Measurements from ENCODE around the gene CASP10.
"Not testable (repeated sequence)": the region's sequence is repeated elsewhere in the genome, so short reads cannot be mapped to it uniquely, and the experiment has no call there.

CASP10 gene

GRCh38 chr2:201182650-201183364, at the start of gene CASP10:
Gene CASP10, plus strand, starts transcription at chr2:201183141. Its CDS starts 2,637 bp downstream, at chr2:201185778.
- DNase-seq (ENCODE audit: low read depth) = peak; percentile 85

DNA sequence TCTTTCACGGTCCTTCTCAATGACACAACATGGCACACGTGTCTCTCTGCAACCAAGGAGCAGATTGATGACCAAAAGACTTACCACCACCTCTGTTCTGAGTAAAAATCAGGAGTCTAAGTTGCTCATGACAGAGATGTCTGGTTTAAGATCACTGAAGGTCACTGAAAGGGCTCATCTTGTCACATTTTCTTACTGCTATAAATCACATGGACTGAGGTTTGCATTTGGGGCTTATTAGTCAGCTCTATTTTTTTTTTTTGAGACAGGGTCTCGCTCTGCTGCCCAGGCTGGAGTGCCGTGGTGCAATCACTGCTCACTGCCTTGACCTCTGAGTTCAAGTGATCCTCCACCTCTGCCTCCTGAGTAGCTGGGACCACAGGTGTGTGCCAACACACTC, 47.6 kb upstream of the CASP10 start:
- DNase-seq (ENCODE audit: low read depth) = no peak

DNA sequence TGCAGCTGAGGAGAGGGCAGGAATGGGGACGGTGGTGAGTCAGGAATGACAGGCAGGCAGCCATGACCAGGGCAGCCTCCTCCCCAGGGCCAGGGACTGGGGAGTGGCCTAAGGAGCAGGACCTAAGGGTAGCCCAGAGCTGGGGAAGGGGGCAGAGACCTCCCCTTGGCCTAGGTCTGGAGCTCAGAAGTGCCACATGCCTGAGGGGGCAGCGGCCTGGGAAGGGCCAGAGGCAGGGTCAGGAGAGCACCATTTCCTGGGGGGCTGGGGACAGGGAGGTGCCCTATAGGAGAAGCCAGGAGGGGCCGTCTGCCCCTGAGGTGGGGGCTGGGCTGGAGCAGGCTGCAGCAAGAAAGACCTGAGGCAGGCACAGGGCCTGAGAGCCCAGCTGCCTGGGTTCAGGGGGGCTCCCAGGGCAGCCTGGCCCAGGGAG, 46.0 kb upstream of the CASP10 start:
- DNase-seq (ENCODE audit: low read depth) = no peak

- DNase-seq (ENCODE audit: low read depth) = no peak
These were observed 45.2 kb upstream of the CASP10 start for GRCh38 chr2:201137505-201138400.

DNA sequence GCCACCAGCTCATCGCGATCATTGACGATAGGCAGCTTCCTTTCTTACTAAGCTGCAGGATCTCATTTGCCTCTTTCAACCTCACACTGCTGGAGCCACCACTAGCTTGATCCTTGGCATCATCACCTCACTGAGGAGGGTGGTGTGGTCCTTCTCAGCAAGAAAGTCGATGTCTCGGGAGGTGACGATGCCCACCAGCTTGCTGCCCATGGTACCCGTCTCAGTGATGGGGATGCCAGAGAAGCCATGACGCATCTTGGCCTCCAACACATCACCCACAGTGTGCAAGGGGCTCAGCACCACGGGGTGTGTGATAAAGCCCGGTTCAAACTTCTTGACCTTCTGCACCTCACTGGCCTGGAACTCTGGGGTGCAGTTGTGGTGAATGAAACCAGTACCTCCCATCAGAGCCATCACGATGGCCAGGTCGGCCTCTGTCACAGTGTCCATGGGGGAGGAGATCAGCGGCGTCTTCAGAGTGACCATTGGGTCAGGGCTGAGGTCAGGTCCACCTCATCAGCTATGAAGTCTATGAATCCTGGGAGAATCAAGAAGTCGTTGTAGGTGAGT, 44.5 kb upstream of the CASP10 start:
- no peak for DNase-seq (ENCODE audit: low read depth)

GRCh38 chr2:201138986-201139781, 43.8 kb upstream of the CASP10 start:
- DNase-seq (ENCODE audit: low read depth) = not testable (repeated sequence)

DNA sequence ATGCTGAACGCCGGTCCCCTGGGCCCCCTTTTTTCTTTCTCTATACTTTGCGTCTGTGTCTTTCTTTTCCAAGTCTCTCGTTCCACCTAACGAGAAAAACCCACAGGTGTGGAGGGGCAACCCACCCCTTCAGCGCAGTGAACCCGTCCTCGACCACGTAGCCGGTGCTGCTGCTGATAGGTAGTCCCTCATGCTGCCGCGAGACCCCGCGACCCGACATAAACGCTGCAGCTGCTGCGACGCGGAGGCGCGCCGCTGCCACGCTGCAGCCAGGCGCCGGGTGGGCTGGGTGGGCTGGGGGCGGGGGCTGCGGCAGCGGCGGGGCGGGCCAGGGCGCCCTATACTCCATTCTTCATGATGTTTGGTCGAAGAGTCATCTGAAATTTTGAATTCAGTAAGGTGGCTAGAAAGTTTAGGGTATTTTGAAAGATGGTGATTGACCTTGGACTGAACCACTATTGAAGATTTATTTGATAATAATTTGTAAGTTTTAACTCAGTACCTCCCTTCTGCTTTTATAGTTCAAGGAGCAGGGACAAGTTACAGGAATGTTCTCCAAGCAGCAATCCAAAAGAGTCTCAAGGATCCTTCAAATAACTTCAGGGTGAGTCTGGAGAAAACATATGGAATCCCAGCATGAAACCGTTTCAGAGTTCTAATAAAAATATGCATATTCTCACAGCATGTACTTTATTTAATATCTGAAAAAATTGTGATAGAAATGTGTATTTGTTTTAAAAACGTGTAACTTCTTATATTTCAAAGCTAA, 42.9 kb upstream of the CASP10 start:
- DNase-seq (ENCODE audit: low read depth) = no peak

- DNase-seq (ENCODE audit: low read depth) = no peak
These were observed 38.6 kb upstream of the CASP10 start for GRCh38 chr2:201144101-201145051.

- no peak for DNase-seq (ENCODE audit: low read depth)
These were observed 34.4 kb upstream of the CASP10 start for GRCh38 chr2:201148434-201148990.

GRCh38 chr2:201149064-201149820, 33.7 kb upstream of the CASP10 start:
- DNase-seq (ENCODE audit: low read depth) = peak; percentile 94

GRCh38 chr2:201149821-201150165, 33.1 kb upstream of the CASP10 start:
- DNase-seq (ENCODE audit: low read depth) = peak; percentile 43

DNA sequence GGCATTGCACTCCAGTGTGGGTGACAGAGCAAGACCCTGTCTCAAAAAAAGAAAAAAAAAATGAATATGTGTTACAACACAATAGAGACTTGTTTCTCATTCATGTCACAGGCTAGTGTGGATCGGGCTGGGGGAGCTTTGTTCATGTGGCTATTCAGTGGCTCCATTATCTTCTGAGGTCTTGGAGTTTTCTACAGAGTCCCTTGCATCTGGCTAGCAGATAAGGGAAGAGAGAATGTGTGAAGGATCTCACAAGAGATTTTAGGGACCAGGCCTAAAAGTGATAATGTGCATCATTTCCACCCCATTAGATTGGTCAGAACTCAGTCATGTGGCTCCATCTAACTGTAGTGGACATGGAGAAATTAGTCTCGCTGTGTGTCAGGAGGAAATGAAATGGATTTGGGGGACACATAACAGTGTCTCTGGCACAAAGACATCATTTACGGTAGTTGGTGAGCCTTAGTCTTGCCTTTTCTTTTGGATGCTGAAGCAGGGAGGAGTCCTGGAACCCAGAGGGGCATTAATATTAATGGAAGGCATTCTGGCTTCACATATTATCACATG, 32.4 kb upstream of the CASP10 start:
- DNase-seq (ENCODE audit: low read depth) = no peak

- DNase-seq (ENCODE audit: low read depth) = peak; percentile 86
These were observed 31.6 kb upstream of the CASP10 start for GRCh38 chr2:201151127-201151981.

DNA sequence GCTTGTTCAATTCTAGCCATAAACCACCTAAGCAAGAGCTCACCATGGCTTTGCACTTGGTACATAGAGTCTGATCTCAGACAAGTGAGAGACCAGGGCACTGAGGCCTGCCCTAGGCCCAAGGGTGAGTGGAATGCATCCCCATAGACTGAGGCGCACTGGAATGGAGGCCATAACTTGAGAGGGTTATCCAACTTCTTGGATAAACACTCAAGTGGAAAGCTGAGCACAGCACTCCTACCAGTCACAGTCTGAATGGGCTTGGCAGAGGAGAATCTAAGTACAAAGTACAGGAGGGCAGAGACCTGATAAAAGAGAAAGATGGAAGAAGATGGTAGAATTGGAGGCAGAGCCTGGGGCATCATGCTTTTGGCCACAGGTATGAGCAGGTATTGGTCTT, 30.4 kb upstream of the CASP10 start:
- DNase-seq (ENCODE audit: low read depth) = no peak

- no peak for DNase-seq (ENCODE audit: low read depth)
These were observed 29.7 kb upstream of the CASP10 start for GRCh38 chr2:201152999-201153815.

DNA sequence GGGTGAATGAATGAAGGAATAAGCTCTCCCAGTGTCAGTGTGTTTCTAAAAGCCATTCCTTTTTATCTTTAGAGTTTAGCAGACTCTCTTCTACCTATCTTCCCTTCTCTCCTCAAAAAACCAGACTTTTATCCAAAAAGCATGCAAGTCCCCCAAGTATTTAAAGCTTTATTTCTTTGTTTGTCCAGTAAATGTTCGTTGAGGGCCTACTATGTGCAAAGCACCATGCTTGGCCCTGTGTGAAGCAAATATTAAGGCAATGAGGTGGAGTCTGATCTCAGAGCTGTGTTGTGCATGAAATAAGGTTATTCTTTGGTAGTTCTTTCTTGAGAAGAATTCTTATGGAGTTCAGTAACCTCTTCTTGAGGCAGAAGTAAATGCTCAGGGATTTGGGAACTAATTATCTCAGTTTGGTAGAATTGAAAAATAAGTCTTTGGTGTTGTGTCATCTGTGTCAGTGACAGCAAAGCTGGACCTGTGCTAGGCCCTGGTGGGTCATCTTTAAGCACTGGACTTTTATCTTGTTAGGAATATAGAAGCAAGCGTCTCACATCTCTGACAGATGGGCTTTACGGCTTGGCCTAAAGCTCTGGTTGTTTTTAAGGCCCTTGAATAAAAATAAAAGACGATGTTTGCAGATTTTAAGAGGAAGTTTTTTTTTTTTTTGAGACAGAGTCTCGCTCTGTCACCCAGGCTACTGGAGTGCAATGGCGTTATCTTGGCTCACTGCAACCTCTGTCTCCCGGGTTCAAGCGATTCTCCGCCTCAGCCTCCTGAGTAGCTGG, 28.1 kb upstream of the CASP10 start:
- no peak for DNase-seq (ENCODE audit: low read depth)
